ENCODE results near the gene TNFAIP2. TPM values are rescaled to one million over a fixed set of nuclear protein-coding genes. Genes with fewer than 3 reads are reported as not detected.

The TNFAIP2 gene
- total and polyA plus RNA-seq, 2 of the 4 experiments (the other 2 are of a cell fraction) = 6.3 to 9.6 TPM

DNA sequence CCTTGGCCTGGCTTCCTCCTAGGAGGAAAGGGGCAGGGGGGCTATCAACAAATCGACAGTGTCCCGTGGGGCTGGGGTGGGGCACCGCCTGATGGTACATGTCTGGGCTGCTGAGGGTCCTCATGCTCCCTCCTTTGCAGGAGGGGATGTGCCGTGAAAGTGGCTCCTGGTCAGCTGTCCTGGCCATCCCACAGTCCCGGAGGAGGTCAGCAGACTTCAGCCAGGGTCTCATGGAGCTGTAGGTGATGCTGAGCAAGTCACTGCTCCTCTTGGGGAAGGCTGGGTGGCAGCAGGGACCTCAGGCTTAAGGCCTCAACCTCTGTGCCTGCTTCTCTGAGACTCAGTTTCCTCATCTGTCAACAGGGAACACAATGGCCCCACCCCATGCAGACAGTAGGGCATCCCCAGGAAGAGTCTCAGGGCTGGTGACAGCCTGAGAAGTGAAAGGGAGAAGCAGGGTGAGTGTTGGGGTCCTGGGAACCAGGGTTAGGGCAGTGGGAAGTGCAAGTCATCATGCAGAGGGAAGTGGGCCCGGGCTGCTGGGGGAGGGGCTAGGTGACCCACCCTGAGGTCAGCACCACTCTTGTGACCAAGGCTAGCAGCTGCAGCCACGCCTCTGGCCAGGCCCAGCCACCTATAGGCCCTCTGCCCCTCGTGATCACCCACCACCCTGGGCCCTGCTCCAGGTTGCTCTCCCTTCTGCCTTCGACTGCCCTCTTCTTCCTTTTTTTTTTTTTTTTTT lies 4.4 kb upstream of the TNFAIP2 start:
- BruUV-seq (replicated peaks) = no TSS peak
- intact Hi-C loops (cut with micrococcal nuclease) = no loop called here
- TF ChIP-seq POLR2A (IDR thresholded peaks at IDR 0.05; ENCODE audit: low read depth, low read length) (no peak), BHLHE40 (IDR thresholded peaks at IDR 0.05; ENCODE audit: low read depth, low read length) (no peak), RFX5 (IDR thresholded peaks at IDR 0.05; ENCODE audit: low read depth, low read length) (no peak), MXI1 (IDR thresholded peaks at IDR 0.05; ENCODE audit: borderline replicate concordance, low read depth, low read length) (no peak), CEBPB (IDR thresholded peaks at IDR 0.05; ENCODE audit: low read depth, low read length) (no peak), NFE2L2 (IDR thresholded peaks at IDR 0.05; ENCODE audit: low read depth, low read length) (no peak), RCOR1 (IDR thresholded peaks at IDR 0.05; ENCODE audit: insufficient replicate concordance, low read length) (no peak), MAFK (IDR thresholded peaks at IDR 0.05; ENCODE audit: low read depth, low read length) (no peak), FOS (IDR thresholded peaks at IDR 0.05; ENCODE audit: low read depth, low read length) (no peak), CHD1 (IDR thresholded peaks at IDR 0.05; ENCODE audit: low read depth, low read length) (no peak), SMC3 (IDR thresholded peaks at IDR 0.05; ENCODE audit: low read depth, low read length) (no peak), RAD21 (IDR thresholded peaks at IDR 0.05; ENCODE audit: low read length) (no peak)
- TF ChIP-seq, protein P1, sequence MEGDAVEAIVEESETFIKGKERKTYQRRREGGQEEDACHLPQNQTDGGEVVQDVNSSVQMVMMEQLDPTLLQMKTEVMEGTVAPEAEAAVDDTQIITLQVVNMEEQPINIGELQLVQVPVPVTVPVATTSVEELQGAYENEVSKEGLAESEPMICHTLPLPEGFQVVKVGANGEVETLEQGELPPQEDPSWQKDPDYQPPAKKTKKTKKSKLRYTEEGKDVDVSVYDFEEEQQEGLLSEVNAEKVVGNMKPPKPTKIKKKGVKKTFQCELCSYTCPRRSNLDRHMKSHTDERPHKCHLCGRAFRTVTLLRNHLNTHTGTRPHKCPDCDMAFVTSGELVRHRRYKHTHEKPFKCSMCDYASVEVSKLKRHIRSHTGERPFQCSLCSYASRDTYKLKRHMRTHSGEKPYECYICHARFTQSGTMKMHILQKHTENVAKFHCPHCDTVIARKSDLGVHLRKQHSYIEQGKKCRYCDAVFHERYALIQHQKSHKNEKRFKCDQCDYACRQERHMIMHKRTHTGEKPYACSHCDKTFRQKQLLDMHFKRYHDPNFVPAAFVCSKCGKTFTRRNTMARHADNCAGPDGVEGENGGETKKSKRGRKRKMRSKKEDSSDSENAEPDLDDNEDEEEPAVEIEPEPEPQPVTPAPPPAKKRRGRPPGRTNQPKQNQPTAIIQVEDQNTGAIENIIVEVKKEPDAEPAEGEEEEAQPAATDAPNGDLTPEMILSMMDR (conservative IDR thresholded peaks at IDR 0.05; ENCODE audit: low read depth, low read length) = no peak
- TF ChIP-seq, protein P2, sequence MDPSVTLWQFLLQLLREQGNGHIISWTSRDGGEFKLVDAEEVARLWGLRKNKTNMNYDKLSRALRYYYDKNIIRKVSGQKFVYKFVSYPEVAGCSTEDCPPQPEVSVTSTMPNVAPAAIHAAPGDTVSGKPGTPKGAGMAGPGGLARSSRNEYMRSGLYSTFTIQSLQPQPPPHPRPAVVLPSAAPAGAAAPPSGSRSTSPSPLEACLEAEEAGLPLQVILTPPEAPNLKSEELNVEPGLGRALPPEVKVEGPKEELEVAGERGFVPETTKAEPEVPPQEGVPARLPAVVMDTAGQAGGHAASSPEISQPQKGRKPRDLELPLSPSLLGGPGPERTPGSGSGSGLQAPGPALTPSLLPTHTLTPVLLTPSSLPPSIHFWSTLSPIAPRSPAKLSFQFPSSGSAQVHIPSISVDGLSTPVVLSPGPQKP (IDR thresholded peaks at IDR 0.05; ENCODE audit: borderline replicate concordance, low read depth, low read length) = no peak
- TF ChIP-seq, protein P3, sequence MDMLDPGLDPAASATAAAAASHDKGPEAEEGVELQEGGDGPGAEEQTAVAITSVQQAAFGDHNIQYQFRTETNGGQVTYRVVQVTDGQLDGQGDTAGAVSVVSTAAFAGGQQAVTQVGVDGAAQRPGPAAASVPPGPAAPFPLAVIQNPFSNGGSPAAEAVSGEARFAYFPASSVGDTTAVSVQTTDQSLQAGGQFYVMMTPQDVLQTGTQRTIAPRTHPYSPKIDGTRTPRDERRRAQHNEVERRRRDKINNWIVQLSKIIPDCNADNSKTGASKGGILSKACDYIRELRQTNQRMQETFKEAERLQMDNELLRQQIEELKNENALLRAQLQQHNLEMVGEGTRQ (IDR thresholded peaks at IDR 0.05; ENCODE audit: low read depth, low read length) = no peak

More for the DNA sequence above, 4.4 kb upstream of the TNFAIP2 start:
- no peak overlapping the region for H3K27ac ChIP-seq (ENCODE audit: insufficient read depth, low read length)
- ChIA-PET POLR2A (ENCODE audit: unreplicated experiment) (interaction anchor here (0.6 kb wide), 1 partner anchor 100 kb away, joined by 3 read pairs; no protein-coding TSS in a partner anchor), CTCF (interaction anchor here (0.7 kb wide), 1 partner anchor 116 kb away, joined by 3 read pairs; no protein-coding TSS in a partner anchor)
- no peaks in the 10 kb centered on the region for H3K36me3 ChIP-seq (ENCODE audit: control insufficient read depth, insufficient read depth, low read length)
- peaks cover 24% of the 10 kb centered on the region for H3K4me1 ChIP-seq (ENCODE audit: control insufficient read depth, insufficient read depth, low read length)
- peak overlapping the region; percentile 24; the same call in 1 of the 2 replicates for H3K18ac ChIP-seq (ENCODE audit: low read depth, low read length)
- no peak overlapping the region; the same call in 1 of the 2 replicates for H3K4ac ChIP-seq (ENCODE audit: low read depth, low read length)
- no peak overlapping the region for H3K4me3 ChIP-seq (ENCODE audit: insufficient read depth, low read depth, low read length)
- H3K79me1 ChIP-seq (ENCODE audit: low read depth in 1 of 2, low read length in 2 of 2) = no peaks in the 10 kb centered on the region
- H2AFZ ChIP-seq (replicated peaks; ENCODE audit: low read length, poor library complexity) = peak overlapping the region; percentile 79
- H2BK15ac ChIP-seq (ENCODE audit: low read depth, low read length) = no peak overlapping the region; the same call in 2 of the 3 replicates
- ATAC-seq (ENCODE audit: low read depth) (no peak), DNase-seq (no peak)
- H4K8ac ChIP-seq (ENCODE audit: low read depth in 2 of 2, low read length in 2 of 2) = no peak overlapping the region
- no peaks in the 10 kb centered on the region for H3K9me3 ChIP-seq (ENCODE audit: control insufficient read depth, insufficient read depth, low read length)
- H4K5ac ChIP-seq (ENCODE audit: low read depth, low read length) = no peak overlapping the region; the same call in 1 of the 2 replicates
- no peaks in the 10 kb centered on the region for H4K20me1 ChIP-seq (ENCODE audit: insufficient read depth, low read length)
- WGBS, 2 experiments (ENCODE audit: extremely low coverage in 2 of 2, insufficient read length in 1 of 2) = no CpG with 5 or more reads among the region's 9 CpGs
- no peak overlapping the region for H2BK20ac ChIP-seq (ENCODE audit: low read depth, low read length)
- no peak overlapping the region for H2BK120ac ChIP-seq (ENCODE audit: low read depth, low read length)
- no peak overlapping the region for H2BK5ac ChIP-seq (ENCODE audit: low read depth, low read length, poor library complexity, severe bottlenecking)
- no peaks in the 10 kb centered on the region for H3K27me3 ChIP-seq (ENCODE audit: control insufficient read depth, insufficient read depth, low read length)
- 0 out of 2 replicates have a peak overlapping the region, but pooled peaks have one; percentile 37 for H4K91ac ChIP-seq (ENCODE audit: insufficient read depth, low read depth, low read length)
- dilution Hi-C loops (cut with HindIII; ENCODE audit: low sequenced_read_pairs, unreplicated experiment) (no loop called here), in situ Hi-C loops (cut with MboI; ENCODE audit: low sequenced_read_pairs) (no loop called here)
- H2AK5ac ChIP-seq (ENCODE audit: low read depth, low read length) = peak overlapping the region; percentile 35; the same call in 1 of the 2 replicates
- no peak overlapping the region for H3K14ac ChIP-seq (replicated peaks; ENCODE audit: low read depth, low read length)
- no peak overlapping the region for H2AK9ac ChIP-seq (replicated peaks; ENCODE audit: low read depth, low read length, poor library complexity)
- H3K56ac ChIP-seq (ENCODE audit: extremely low read depth, insufficient read depth, low read length) = no peak overlapping the region
- no peak overlapping the region for H3K23ac ChIP-seq (ENCODE audit: low read depth, low read length)
- no peak overlapping the region for H3K9ac ChIP-seq (ENCODE audit: low read depth, low read length)
- H3K4me2 ChIP-seq (ENCODE audit: low read depth, low read length) = no peak overlapping the region
- H3K9me1 ChIP-seq (ENCODE audit: insufficient read depth, low read length) = no peaks in the 10 kb centered on the region

Measured in IMR-90 (cell line).